HUDEP-2 (cell line): ENCODE data around the gene NOCT.
A peak's percentile ranks its signal among the peaks of the same experiment; 100 is the strongest.
"Not testable (repeated sequence)": the region's sequence is repeated elsewhere in the genome, so short reads cannot be mapped to it uniquely, and the experiment has no call there.

ENCODE experiments used
- DNase-seq, 76 experiments: peaks; one replicate each; lab custom pipeline; 2025; ENCODE audit not compliant: unreplicated experiment in 76 of 76; lab: John Stamatoyannopoulos, UW

NOCT gene

GRCh38 chr4:139042981-139043460 is 27.4 kb downstream of the NOCT start:
- no peak for DNase-seq

GRCh38 chr4:139044291-139044690 is 28.7 kb downstream of the NOCT start:
- no peak for DNase-seq

GRCh38 chr4:139048026-139048425 is 32.4 kb downstream of the NOCT start:
- DNase-seq = no peak

DNA sequence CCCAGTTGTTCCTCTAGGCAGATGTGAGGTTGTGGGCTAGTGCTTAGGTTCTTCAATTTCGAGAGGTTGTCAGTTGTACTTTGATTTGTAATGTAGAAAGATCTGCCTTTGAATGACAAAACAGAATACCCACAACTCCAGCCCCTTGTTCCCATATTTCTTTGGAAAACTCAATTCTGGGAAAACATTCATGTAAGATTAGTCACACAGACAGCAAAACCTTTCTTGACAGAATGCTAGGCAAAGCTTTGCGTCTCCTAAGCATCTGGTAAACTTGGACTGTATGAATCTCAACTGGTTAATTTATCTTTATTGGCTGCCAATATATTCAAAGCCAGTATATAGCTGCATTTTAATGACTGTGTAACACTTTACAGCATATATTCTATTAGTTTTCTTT is 34.9 kb downstream of the NOCT start:
- DNase-seq = no peak

GRCh38 chr4:139053909-139054308 is 38.3 kb downstream of the NOCT start:
- no peak for DNase-seq

DNA sequence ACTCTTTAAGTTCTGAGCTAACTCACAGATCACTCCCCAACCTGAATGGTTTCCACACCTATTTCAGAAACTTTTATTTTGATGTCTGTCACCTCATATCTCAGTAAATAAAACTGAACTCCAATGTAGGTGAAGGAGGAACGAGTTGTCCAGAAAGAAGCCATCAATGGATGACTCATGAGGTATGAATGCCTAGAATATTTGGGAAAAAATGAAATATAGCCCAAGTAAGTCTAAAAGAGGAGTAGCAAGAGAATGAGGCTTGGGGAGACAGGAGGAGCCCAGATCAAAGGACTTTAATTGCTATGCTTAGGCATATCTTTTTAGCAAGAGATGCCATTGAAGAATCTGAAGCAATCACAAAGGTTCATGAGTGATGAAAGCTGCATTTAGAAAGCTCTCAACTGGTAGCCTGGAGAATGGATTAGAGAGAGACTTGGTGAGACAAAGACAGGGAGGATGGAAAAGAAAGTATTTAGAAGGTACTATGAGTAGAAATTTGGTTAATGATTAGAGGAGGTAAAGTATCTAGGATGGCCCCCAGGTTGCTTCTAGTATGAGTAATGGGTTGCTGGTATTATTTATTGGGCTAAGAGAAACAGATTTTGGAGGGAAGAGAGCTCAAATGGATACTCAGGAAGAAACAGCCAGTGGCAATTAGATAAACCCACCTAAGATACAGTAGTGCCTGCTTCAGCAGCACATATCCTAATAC is 39.4 kb downstream of the NOCT start:
- no peak for DNase-seq

DNA sequence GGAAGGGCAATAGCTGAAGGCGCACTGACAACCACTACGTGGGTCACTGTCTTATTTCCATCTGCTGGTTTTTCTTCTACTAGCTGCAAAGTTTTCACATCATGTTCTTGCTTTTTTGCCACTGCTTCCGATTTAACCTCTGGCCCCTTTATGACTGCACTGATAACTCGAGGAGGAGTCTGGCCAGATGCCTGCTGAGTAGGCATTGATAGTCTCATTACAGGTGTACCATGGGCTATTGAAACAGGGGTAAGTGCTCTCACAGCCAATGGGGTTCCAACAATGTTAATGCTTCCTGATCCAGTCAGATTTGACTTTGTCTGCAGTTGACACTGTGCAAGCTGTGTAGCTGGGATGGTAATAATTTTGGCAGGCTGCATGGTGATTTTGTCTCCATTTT is 43.4 kb downstream of the NOCT start:
- DNase-seq = not testable (repeated sequence)

- DNase-seq = no peak
These were observed 45.0 kb downstream of the NOCT start for GRCh38 chr4:139060591-139060990.

GRCh38 chr4:139076016-139076744 is 60.6 kb downstream of the NOCT start:
- DNase-seq = no peak

DNA sequence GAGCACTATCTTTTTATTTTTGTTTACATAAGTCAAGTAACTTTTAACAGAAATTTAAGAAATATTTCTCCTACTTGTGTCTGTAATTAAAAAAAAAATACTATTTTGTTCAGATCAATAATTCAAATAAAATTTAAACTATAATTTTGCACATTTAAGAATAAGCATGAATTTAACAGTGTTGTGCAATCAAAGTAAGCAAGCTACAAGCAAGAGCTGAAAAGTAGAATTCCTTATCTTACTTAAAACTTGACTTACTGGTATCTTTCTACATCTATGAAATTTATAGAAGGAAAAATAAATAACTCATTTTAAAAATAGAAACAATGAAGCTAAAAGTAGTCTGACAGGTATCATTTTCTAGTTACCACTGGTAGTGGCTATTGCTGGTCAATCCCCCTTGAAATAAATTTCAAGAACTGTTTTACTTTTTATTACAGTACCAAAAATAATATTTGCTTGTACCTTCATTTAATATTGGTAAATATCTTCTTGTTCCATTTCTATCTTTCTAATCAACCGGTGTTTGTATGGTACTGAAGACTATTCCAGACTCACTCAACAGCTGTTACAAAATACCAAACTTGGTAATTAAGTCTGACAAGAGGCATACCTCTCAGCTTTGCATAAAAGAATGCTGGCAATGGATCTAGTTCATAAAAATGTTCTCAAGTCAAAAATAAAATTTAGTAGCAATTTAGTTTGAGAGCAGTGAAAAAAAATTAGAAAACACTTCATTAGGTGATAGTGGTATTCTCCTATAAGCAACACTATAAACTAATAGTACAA is 62.2 kb downstream of the NOCT start:
- DNase-seq = no peak

DNA sequence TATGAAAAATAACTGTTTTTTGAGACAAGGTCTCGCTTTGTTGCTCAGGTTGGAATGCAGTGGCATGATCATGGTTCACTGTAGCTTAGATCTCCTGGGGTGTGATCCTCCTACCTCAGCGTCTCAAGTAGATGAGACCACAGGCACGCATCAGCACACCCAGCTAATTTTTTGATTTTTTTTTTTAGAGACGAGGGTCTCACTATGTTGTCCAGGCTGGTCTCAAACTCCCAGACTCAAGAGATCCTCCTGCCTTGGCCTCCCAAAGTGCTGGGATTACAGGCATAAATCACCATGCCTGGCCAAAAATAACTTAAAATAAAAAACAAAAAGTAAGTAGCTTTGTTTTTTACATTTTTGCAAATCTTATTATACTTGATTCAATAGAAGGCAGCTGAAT is 63.3 kb downstream of the NOCT start:
- DNase-seq = no peak

GRCh38 chr4:139082750-139083606 is 67.4 kb downstream of the NOCT start:
- peak in 75 of 76 experiments; percentile 32 to 97 (median 92) for DNase-seq

DNA sequence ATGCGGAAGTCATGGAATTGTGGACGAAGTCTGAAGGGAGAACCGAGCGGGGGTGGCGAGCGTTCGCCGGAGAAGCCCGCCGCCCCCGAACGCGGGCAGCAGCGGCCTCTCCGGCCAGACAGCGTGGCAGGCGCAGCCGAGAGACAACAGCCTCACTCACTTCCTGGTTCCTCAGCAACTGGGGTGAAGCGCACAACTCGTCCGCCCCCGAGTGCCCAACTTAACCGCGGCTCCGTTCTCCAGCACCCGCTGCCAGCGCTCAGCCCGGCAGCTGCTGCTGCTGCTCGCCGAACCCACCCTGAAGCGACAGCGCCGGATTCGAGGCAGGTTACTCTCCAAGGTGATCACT is 68.0 kb downstream of the NOCT start:
- peak in 60 of 76 experiments; percentile 2 to 75 (median 44) for DNase-seq

- DNase-seq = peak; percentile 23 to 90 (median 79)
These were observed 68.6 kb downstream of the NOCT start for GRCh38 chr4:139083956-139084803.

DNA sequence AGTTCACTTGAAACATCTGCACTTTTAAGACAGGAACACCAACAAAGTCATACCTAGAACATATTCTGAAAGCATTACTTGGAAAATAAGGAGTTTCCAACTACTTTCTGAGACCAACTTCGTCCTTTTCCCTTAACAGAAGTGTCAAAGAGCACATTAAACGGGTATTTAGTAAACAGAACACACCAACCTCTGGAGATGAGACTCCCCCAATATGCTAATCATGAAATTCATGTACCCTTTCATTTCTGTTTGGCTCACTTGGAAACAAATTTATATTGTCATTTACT is 69.2 kb downstream of the NOCT start:
- peak in 5 of 76 experiments; percentile 4 to 40 (median 37) for DNase-seq

DNA sequence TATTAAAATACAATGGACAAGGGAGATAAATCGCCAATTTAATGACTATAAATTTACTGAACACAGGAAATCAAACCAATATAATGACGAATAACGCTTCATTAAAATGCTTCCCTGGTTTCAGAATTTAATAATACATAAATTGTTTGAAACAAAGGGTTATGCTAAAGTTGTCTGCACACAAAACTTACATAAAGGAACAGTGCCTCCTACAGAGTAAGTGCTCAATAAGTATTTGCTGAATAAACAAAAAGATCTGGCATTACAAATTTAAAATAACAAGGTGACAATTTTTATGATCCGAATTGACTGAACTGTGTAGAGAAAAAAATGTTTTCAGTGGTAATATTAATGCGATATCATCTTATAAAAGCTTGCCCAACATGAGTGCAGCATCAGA is 69.6 kb downstream of the NOCT start:
- DNase-seq = peak in 3 of 76 experiments; percentile 5 to 15 (median 6)

DNA sequence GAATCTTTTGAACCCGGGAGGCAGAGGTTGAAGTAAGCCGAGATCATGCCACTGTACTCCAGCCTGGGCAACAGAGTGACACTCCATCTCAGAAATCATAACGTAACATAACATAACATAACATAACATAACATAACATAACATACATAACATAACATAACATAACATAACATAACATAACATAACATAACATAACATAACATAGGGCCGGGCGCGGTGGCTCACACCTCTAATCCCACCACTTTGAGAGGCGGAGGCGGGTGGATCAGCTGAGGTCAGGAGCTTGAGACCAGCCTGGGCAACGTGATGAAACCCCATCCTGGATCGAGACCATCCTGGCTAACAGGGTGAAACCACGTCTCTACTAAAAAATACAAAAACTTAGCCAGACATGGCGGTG is 76.7 kb downstream of the NOCT start:
- no peak for DNase-seq
